K562 (cell line): Measurements from ENCODE around the gene ITPKB.

Experiments
- JUNB ChIP-seq: fragments of 450-650 bp; formaldehyde crosslinking; conservative IDR thresholded peaks from 2 replicates; pipeline ENCODE4 v1.4.0; 2020; ENCODE audit warnings: mild to moderate bottlenecking
- ZBTB9 ChIP-seq: fragments of 450-650 bp; formaldehyde crosslinking; IDR thresholded peaks from 2 replicates; pipeline ENCODE4 v1.4.0; 2020; ENCODE audit warnings: mild to moderate bottlenecking, moderate library complexity

- TF ChIP-seq JUNB (CRISPR knock-in tag) (no peak), ZBTB9 (CRISPR knock-in tag) (no peak)
These were observed 27.5 kb upstream of the ITPKB start for GRCh38 chr1:226766565-226766964.
